HepG2 (cell line): ENCODE data around the gene LRRC43.

Experiments
- CHD2 ChIP-seq: IDR thresholded peaks from 2 replicates; pipeline ENCODE4 v1.6.1; 2011; ENCODE audit warnings: low read depth, low read length, improper control_type of control experiment
- FOSL1 ChIP-seq: sonication (generic); formaldehyde crosslinking; IDR thresholded peaks from 2 replicates; pipeline ENCODE4 v1.9.0; 2021; ENCODE audit warnings: missing genetic modification reagents, borderline replicate concordance
- KAT8 ChIP-seq: IDR thresholded peaks from 2 replicates; pipeline ENCODE4 v1.6.1; 2016; ENCODE audit warnings: missing genetic modification reagents, missing compliant biosample characterization
- MEIS2 ChIP-seq: sonication (generic); formaldehyde crosslinking; IDR thresholded peaks from 2 replicates; pipeline ENCODE4 v1.9.0; 2021; ENCODE audit warnings: mild to moderate bottlenecking, missing genetic modification reagents
- POLR2A ChIP-seq, 2 experiments: IDR thresholded peaks; 2 replicates each; pipeline ENCODE4 v1.6.1; 2011; ENCODE audit warnings: low read depth in 2 of 2, low read length in 2 of 2, mild to moderate bottlenecking in 1 of 2, moderate library complexity in 1 of 2; ENCODE audit not compliant: insufficient read depth in 1 of 2
- REST ChIP-seq, 2 experiments: IDR thresholded peaks; 2 replicates each; pipeline ENCODE4 v1.6.1; 2011 to 2012; ENCODE audit warnings: low read length in 2 of 2, borderline replicate concordance in 1 of 2, low read depth in 1 of 2, mild to moderate bottlenecking in 1 of 2, moderate library complexity in 1 of 2
- ZNF501 ChIP-seq: sonication (generic); formaldehyde crosslinking; IDR thresholded peaks from 2 replicates; pipeline ENCODE4 v1.5.1; 2020; ENCODE audit warnings: mild to moderate bottlenecking, moderate library complexity, missing genetic modification reagents
- TF ChIP-seq, protein P1 (sequence below): sonication (generic); formaldehyde crosslinking; IDR thresholded peaks from 2 replicates; pipeline ENCODE4 v1.5.0; 2020; ENCODE audit warnings: mild to moderate bottlenecking, missing genetic modification reagents, moderate library complexity

DNA sequence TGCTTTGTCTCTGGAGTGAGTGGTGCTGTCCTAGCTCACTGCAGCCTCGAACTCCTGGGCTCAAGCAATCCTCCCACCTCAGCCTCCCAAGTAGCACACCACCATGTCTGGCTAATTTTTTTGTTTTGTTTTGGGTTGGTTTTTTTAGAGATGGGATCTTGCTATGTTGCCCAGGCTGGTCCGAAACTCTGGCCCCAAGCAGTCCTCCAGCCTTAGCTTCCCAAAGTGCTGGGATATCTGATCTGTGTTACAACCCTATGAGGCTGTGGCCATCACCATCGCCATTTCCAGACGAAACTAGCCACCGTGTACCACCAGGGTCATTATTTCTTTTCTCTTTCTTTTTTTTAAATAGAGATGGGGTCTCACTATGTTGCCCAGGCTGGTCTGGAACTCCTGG, 11.5 kb upstream of the LRRC43 start:
- no peak for TF ChIP-seq KAT8 (CRISPR knock-in tag)
- TF ChIP-seq, protein P1, sequence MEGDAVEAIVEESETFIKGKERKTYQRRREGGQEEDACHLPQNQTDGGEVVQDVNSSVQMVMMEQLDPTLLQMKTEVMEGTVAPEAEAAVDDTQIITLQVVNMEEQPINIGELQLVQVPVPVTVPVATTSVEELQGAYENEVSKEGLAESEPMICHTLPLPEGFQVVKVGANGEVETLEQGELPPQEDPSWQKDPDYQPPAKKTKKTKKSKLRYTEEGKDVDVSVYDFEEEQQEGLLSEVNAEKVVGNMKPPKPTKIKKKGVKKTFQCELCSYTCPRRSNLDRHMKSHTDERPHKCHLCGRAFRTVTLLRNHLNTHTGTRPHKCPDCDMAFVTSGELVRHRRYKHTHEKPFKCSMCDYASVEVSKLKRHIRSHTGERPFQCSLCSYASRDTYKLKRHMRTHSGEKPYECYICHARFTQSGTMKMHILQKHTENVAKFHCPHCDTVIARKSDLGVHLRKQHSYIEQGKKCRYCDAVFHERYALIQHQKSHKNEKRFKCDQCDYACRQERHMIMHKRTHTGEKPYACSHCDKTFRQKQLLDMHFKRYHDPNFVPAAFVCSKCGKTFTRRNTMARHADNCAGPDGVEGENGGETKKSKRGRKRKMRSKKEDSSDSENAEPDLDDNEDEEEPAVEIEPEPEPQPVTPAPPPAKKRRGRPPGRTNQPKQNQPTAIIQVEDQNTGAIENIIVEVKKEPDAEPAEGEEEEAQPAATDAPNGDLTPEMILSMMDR (CRISPR knock-in tag), result no peak
- no peak for TF ChIP-seq REST (IDR thresholded peaks at IDR 0.05; ENCODE audit: borderline replicate concordance in 1 of 2, low read depth in 1 of 2, low read length in 2 of 2)
- no peak for TF ChIP-seq ZNF501 (CRISPR knock-in tag)
- no peak for TF ChIP-seq MEIS2
- no peak for TF ChIP-seq CHD2
- TF ChIP-seq FOSL1 (CRISPR knock-in tag), result no peak
- no peak for TF ChIP-seq POLR2A (IDR thresholded peaks at IDR 0.05; ENCODE audit: insufficient read depth in 1 of 2, low read depth in 2 of 2, low read length in 2 of 2)
